Vagina (tissue), 2 donors: ENCODE results near the gene MYH14. TPM values are rescaled to one million over a fixed set of nuclear protein-coding genes. Genes with fewer than 3 reads are reported as not detected.
A peak's percentile ranks its signal among the peaks of the same experiment; 100 is the strongest.

Experiments
- DNase-seq, 2 donors: peaks; one replicate each; pipeline ENCODE4 v3.0.0-alpha.2; 2017; ENCODE audit errors: extremely low spot score in 2 of 2
- H3K27ac ChIP-seq: fragments of 200-600 bp; sonication (generic); one replicate; pipeline ENCODE4 v1.5.1; 2019
- H3K27me3 ChIP-seq: fragments of 200-600 bp; sonication (generic); one replicate; pipeline ENCODE4 v1.5.1; 2019
- H3K36me3 ChIP-seq, 2 donors: fragments of 200-600 bp; sonication (generic); one replicate each; pipeline ENCODE4 v1.5.1; 2017 to 2019
- H3K4me1 ChIP-seq: fragments of 200-600 bp; sonication (generic); one replicate; pipeline ENCODE4 v1.5.1; 2019
- H3K4me3 ChIP-seq, 2 donors: fragments of 200-600 bp; sonication (generic); 1 replicate in 1 of 2; 2 replicates in 1 of 2; pipeline ENCODE4 v1.5.1; 2016 to 2019
- H3K9me3 ChIP-seq: fragments of 200-600 bp; sonication (generic); one replicate; pipeline ENCODE4 v1.5.1; 2019
- POLR2A ChIP-seq, 2 donors: fragments of 450-650 bp; IDR thresholded peaks; one replicate each; pipeline ENCODE4 v1.6.1; 2017; ENCODE audit warnings: antibody characterized with exemption in 2 of 2, mild to moderate bottlenecking in 2 of 2, moderate library complexity in 2 of 2
- POLR2AphosphoS5 ChIP-seq, 2 donors: sonication (generic); formaldehyde crosslinking; IDR thresholded peaks; one replicate each; pipeline ENCODE4 v1.9.0; 2017; ENCODE audit warnings: antibody characterized with exemption in 2 of 2, mild to moderate bottlenecking in 2 of 2, low read depth in 1 of 2; ENCODE audit not compliant: insufficient read depth in 1 of 2
- intact Hi-C: fragments of 100-400 bp; cut with DNase I; formaldehyde crosslinking; loops from one replicate; pipeline ENCODE4 v1.15.1; 2023
- total RNA-seq: library from RNA; depleted of rRNA; stranded (reverse); fragments of >200 nt; gene quantifications from one replicate; pipeline ENCODE4 v1.2.3, GENCODE V29; 2016
- TF ChIP-seq, protein P1 (sequence below), 3 experiments: fragments of 450-650 bp in 2 of 3; fragments of 200-600 bp in 1 of 3; sonication (generic) in 1 of 3; IDR thresholded peaks; one replicate each; pipeline ENCODE4 v1.5.1; 2017 to 2019; ENCODE audit warnings: antibody characterized with exemption in 3 of 3, mild to moderate bottlenecking in 2 of 3, moderate library complexity in 2 of 3

The MYH14 gene
- total RNA-seq, 1 donor from 2014 or later, result 51.6 TPM

DNA sequence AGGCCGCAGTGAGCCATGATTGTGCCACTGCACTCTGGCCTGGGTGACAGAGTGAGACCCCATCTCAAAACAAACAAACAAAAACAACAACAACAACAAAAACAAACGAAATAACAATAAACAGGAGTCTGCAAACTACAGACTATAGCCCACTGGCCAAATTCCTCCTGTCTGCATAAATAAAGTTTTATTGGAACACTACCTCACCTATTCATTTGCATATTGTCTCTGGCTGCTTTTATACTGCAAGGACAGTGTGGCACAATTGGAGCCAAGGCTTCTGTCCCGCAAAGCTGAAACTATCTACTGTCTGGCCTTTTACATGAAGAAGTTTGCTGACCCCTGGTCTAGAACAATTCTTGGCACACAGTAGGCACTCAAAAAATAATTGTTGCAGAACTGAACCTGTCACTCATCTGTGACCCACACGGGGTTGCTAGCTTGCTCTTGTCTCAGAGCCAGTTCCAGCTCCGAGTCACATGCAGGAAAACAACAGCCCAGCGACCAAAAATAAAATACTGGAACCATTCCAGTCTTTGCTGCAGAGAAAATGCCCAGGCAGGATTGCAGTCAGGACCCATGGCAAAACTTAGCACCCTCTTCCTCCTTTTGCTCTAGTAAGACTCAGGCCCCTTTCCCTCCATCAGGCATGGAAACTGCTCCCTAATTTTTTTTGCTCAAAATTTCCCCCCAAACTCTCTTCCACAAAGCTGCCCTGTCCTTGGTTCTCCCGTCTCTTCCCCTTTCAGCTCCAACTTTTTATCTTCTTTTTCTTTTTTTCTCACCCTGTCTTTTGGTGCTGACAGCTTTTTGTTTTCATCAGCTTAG lies 4.8 kb upstream of the MYH14 start:
- DNase-seq, result no peak
- intact Hi-C loops, result no loop called here
- no peak for TF ChIP-seq POLR2A (IDR thresholded peaks at IDR 0.05)
- TF ChIP-seq, protein P1, sequence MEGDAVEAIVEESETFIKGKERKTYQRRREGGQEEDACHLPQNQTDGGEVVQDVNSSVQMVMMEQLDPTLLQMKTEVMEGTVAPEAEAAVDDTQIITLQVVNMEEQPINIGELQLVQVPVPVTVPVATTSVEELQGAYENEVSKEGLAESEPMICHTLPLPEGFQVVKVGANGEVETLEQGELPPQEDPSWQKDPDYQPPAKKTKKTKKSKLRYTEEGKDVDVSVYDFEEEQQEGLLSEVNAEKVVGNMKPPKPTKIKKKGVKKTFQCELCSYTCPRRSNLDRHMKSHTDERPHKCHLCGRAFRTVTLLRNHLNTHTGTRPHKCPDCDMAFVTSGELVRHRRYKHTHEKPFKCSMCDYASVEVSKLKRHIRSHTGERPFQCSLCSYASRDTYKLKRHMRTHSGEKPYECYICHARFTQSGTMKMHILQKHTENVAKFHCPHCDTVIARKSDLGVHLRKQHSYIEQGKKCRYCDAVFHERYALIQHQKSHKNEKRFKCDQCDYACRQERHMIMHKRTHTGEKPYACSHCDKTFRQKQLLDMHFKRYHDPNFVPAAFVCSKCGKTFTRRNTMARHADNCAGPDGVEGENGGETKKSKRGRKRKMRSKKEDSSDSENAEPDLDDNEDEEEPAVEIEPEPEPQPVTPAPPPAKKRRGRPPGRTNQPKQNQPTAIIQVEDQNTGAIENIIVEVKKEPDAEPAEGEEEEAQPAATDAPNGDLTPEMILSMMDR (IDR thresholded peaks at IDR 0.05), result no peak
- no peak for TF ChIP-seq POLR2AphosphoS5 (IDR thresholded peaks at IDR 0.05; ENCODE audit: insufficient read depth in 1 of 2, low read depth in 1 of 2)
- Histone ChIP-seq H3K9me3 (no peaks in the 10 kb centered on the region), H3K36me3 (no peaks in the 10 kb centered on the region), H3K27me3 (no peaks in the 10 kb centered on the region), H3K4me3 (no peak overlapping the region), H3K4me1 (peaks cover 18% of the 10 kb centered on the region), H3K27ac (no peak overlapping the region)

DNA sequence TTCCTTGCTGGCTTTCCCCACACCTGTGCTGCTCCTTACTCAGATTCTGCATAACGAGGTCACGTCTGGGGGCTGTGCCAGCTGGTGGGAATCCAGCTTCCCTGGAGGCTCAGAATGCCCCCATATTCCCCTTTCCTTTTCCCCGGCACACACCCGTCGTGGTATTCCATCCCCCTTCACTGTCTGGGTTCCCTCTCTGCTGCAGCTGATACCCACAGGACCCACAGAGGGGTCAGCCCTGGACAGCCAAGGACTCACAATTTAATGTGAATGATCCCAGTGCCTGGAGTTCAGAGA lies 4.2 kb upstream of the MYH14 start:
- Histone ChIP-seq H3K9me3 (no peaks in the 10 kb centered on the region), H3K36me3 (no peaks in the 10 kb centered on the region), H3K4me1 (peaks cover 20% of the 10 kb centered on the region), H3K27ac (no peak overlapping the region), H3K4me3 (no peak overlapping the region), H3K27me3 (no peaks in the 10 kb centered on the region)
- TF ChIP-seq, protein P1 (IDR thresholded peaks at IDR 0.05), result no peak
- no peak for TF ChIP-seq POLR2A (IDR thresholded peaks at IDR 0.05)
- no peak for TF ChIP-seq POLR2AphosphoS5 (IDR thresholded peaks at IDR 0.05; ENCODE audit: insufficient read depth in 1 of 2, low read depth in 1 of 2)
- no peak for DNase-seq
- intact Hi-C loops, result no loop called here

DNA sequence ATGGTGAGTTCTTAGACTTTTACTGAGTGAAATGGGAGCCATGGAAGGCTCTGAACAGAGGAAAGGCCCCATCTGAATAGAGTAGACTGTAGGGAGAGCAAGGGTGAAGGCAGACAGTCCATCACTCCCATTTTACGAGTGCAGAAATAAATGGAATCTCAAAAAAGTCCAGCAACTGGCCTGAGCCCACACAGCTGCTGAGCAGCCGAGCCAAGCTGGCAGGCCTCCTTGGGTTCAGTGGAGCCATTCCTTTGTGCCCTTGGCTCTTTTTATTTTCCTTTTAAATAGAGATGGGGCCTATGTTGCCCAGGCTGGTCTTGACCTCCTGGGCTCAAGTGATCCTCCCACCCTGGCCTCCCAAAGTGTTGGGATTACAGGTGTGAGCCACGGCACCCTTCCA lies 1.0 kb upstream of the MYH14 start:
- intact Hi-C loops, result no loop called here
- Histone ChIP-seq H3K36me3 (no peaks in the 10 kb centered on the region), H3K27ac (no peak overlapping the region), H3K27me3 (no peaks in the 10 kb centered on the region), H3K4me1 (peaks cover 20% of the 10 kb centered on the region), H3K4me3 (no peak overlapping the region), H3K9me3 (no peaks in the 10 kb centered on the region)
- TF ChIP-seq POLR2AphosphoS5 (IDR thresholded peaks at IDR 0.05; ENCODE audit: insufficient read depth in 1 of 2, low read depth in 1 of 2) (no peak), POLR2A (IDR thresholded peaks at IDR 0.05) (no peak)
- TF ChIP-seq, protein P1 (IDR thresholded peaks at IDR 0.05), result no peak
- DNase-seq, result no peak

DNA sequence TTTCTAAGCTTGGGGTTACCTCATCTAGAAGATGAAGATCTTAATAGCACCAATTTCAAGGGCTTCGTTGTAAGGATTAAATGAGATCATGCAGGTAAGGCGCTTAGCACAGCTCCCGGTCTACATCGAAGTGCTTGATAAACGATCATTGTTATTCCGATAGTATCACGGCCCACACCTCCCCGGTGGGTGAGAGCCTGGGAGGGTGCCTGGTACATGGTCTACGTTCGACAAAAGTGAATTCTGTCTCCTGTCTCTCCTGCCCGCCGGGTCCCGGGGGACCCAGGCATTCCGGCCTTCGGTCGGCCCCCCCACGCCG lies 501 bp upstream of the MYH14 start:
- intact Hi-C loops, result no loop called here
- Histone ChIP-seq H3K9me3 (no peaks in the 10 kb centered on the region), H3K27ac (no peak overlapping the region), H3K4me1 (peaks cover 20% of the 10 kb centered on the region), H3K27me3 (no peaks in the 10 kb centered on the region), H3K4me3 (peak overlapping the region; percentile 35 to 52), H3K36me3 (no peaks in the 10 kb centered on the region)
- TF ChIP-seq POLR2A (IDR thresholded peaks at IDR 0.05), result no peak
- TF ChIP-seq POLR2AphosphoS5 (IDR thresholded peaks at IDR 0.05; ENCODE audit: insufficient read depth in 1 of 2, low read depth in 1 of 2), result no peak
- TF ChIP-seq, protein P1 (IDR thresholded peaks at IDR 0.05), result no peak
- DNase-seq, result no peak

DNA sequence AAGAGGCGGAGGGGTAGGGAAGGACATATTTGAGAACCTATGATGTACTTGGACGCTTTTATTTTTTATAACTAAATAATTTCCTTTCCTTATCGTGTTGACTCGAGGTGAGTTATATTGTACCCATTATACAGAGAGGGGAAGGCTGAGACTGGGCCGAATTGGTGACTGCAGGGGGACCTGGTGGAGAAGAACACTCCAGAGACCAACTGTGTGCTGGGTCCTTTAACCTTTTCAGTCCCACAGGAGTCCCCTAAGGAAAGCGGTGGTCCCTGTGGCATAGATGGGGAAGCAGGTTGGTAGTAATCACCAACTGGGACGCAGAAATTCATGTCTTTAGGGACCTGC lies 633 bp downstream of the MYH14 start:
- no peak overlapping the region for H3K27ac ChIP-seq
- intact Hi-C loops, result no loop called here
- no peaks in the 10 kb centered on the region for H3K36me3 ChIP-seq
- no peaks in the 10 kb centered on the region for H3K27me3 ChIP-seq
- no peaks in the 10 kb centered on the region for H3K9me3 ChIP-seq
- peak overlapping the region; percentile 35 to 52 for H3K4me3 ChIP-seq
- peaks cover 12% of the 10 kb centered on the region for H3K4me1 ChIP-seq
- DNase-seq, result no peak
- TF ChIP-seq, protein P1 (IDR thresholded peaks at IDR 0.05), result no peak
- TF ChIP-seq POLR2AphosphoS5 (IDR thresholded peaks at IDR 0.05; ENCODE audit: insufficient read depth in 1 of 2, low read depth in 1 of 2) (no peak), POLR2A (IDR thresholded peaks at IDR 0.05) (no peak)
